GM18951 (cell line): Measurements from ENCODE around the gene KIAA1671.
"Not testable (repeated sequence)": the region's sequence is repeated elsewhere in the genome, so short reads cannot be mapped to it uniquely, and the experiment has no call there.

Source experiments
- POLR2A ChIP-seq: IDR thresholded peaks from 4 replicates; pipeline ENCODE4 v1.6.1; 2011; ENCODE audit warnings: mild to moderate bottlenecking; ENCODE audit not compliant: insufficient read length, insufficient read depth; ENCODE audit errors: extremely low read depth
- in situ Hi-C: fragments of 300-500 bp; cut with MboI; formaldehyde crosslinking; loops from one replicate; pipeline ENCODE4 v1.12.0; 2022; ENCODE audit warnings: low sequenced_read_pairs, mixed read lengths, inconsistent platforms; ENCODE audit not compliant: unreplicated experiment

Gene KIAA1671

DNA sequence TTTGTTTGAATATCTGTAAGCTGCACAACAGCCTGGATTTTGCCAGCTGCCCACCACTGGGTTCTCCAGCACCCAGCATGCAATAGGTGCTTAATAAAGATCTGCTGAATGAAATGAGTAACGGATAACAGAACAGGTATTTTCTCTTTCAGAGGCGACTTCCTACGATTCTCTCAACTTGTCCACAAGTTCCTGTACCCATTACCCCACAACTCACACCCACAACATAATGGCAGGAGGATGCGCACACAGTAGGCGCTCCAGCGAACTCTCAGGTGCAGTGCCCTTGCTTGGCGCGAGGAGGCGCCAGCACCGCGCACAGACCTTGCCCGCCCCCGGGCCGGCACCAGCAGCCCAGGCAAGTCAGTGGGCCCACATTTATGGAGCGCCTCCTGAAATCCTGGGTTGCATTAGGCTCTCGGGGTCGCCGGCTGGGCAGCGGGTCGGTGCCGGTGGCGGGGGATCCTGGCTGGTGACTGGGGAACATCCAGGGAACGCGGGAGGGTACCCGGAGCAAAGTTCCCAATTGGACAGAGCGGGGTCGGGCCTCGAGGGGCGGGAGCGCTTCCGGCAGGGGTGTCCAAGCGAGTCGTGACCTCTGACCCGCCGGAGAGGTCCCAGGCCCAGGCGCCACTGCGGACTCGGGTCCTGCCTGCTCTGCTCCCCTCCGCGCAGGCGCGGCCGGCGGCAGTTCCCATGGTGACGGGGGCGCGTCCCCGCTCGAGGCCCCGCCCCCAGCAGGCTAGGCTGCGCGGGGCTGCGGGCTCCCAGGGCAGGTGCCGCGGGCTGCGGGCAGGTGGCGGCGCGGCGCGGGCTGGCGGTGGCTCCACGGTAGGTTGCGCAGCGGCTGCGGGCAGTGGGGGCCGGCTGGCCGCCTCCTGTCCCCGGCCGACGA lies at the start of gene KIAA1671:
Gene KIAA1671 (plus strand): TSS at position 775 of the 895 bp plus-strand sequence. CDS start 75,284 bp downstream, outside the sequence.
- in situ Hi-C loops, result loop anchor here (10.0 kb wide), 1 partner anchor 93 kb away; no protein-coding TSS in a partner anchor
- TF ChIP-seq POLR2A, result no peak

DNA sequence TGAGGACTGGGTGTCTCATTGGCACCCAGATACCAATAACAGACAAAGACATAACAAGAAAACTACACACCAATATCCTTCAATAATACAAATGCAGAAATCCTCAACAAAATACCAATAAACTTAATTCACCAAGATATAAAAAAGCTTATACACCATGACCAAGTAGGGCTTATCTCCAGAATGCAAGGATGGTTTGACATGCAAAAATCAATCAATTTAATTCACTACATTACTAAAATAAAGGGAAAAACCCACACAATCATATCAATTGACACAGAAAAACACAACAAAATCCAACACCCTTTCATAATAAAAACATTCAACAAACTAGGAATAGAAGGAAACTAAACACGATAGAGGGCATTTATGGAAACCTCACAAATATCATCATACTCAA lies 46.6 kb upstream of the KIAA1671 start:
- in situ Hi-C loops, result no loop called here
- no peak for TF ChIP-seq POLR2A

DNA sequence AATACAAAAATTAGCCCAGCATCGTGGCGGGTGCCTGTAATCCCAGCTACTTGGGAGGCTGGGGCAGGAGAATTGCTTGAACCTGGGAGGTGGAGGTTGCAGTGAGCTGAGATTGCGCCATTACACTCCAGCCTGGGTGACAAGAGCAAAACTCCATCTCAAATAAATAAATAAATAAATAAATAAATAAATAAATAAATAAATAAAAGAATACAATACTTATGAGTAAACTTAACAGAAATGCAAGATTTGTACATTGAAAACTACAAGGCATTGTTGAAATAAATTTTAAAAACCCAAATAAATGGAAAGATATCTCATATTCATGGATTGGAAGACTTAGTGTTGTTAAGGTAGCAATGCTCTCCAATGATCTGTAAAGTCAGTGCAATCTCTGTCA lies 45.4 kb upstream of the KIAA1671 start:
- in situ Hi-C loops, result not testable (repeated sequence)

DNA sequence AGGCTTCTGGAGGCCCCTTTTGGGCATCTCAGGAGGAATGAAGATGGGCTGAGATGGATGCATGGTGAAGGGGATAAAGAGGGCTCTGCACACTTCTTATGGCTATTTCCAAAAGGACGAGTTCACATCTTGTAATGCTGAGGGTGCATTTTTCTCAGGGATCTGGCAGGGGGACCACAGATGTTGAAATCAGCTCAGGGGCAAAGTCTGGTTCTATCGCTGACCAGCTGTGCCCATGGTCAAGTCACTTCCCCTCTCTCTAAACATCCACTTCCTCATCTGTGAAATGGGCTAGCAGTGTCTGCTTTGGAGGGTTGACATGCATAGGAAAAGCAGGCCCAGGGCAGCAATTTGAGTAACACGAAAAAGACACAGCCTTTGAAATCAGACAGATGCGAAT lies 32.5 kb upstream of the KIAA1671 start:
- TF ChIP-seq POLR2A, result no peak
- in situ Hi-C loops, result no loop called here

DNA sequence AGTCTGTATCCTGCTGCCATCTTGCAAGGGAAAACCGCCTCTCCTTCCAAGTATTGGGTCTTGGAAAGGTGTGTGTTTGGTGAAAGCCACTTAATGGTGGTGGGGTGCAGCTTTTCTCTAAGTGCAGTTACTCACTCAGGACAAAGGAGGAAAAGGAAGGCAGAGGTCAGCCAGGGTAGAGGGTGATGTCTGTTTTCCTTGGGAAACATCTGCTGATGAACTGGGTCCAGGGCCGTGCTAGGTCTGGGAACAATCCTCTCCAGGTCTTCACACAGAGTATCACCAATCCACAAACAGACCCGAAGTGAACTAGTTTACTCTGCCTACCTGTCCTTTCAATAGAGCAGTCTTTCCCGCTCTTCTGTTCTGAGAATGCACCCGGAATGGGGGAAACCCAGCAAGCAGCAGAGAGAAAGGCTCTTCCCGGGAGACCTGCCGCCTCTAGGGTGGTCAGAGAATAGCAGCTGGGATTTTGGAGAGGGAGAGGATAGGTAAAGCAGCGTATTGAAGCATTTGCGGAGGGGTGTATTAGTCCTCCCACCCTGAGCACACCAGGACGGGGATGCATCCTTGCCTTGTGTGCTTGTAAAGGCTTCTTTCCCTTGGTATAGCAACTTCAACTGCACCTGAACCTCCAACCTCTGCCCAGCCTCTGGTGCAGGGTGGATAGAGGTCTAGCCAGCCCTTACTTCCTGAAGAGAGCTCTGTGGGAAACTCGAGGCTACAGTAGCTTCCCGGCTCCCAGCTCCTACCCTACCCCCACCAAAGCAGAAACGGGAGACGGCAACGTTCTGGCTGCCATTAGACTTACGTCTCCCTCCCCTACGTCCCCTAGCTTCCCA lies 26.7 kb upstream of the KIAA1671 start:
- in situ Hi-C loops, result no loop called here
- no peak for TF ChIP-seq POLR2A

DNA sequence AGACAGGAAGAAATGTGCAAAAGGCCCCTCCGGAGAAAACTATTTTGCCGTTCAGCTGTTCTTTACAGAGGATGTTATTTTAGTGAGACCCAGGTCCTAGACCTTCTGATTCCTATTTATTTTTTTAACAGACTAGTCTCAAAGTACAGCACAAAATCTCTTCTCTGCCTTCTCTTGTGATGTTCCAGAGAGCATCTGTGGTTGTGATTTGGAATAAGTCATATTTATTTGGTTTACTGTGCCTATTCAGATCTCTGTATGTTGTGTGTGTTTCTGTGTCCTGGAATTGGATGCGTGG lies 26.1 kb upstream of the KIAA1671 start:
- in situ Hi-C loops, result no loop called here
- TF ChIP-seq POLR2A, result no peak

DNA sequence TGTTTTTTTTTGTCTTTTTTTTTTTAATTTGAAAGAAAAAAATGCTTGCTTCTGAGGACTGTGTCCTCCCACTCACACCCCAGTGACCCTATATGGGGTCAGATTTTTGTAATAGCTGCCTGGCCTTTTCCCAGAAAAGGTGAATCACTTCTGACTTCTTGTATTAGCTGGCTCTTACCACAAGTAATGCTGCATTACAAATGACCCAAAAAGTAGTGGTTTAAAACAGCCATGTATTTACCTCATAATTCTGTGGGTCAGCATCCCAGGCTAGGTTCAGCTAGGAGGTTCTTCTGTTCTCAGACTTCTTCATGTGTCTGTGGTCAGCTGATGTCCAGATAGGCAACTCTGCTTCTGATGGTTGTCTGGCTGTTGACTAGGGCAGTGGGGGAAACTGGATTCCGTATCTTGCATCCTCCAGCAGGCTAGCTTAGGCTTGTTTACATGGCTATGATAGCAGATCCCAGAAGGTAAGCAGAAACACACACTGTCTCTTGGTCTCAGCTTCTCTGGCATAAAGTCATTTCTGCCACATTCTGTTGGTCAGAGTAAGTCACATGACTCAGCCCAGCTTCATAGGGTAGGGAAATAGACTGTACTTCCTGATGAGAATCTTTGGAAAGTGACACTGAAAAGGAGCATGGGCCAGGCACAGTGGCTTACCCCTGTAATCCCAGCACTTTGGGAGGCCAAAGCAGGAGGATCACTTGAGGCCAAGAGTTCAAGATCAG lies 25.5 kb upstream of the KIAA1671 start:
- in situ Hi-C loops, result no loop called here
- no peak for TF ChIP-seq POLR2A

DNA sequence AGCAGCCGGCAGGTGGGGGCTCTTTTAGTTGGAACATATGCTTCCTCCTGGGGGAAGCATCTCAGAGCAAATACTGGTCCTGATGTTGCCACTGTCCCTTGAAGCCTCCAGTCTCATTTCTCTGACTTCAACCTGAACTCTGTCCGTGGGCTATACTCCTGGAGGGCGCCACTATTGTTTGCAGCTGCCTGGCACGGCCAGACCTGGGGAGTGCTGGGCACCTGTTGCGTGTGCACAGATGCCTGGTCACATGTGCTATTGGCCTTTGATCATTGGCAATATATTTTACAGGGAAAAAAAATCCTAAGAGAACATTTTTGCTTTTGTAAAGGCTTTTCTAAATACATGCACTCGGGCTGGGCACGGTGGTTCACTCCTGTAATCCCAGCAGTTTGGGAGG lies 24.2 kb upstream of the KIAA1671 start:
- no peak for TF ChIP-seq POLR2A
- in situ Hi-C loops, result no loop called here

DNA sequence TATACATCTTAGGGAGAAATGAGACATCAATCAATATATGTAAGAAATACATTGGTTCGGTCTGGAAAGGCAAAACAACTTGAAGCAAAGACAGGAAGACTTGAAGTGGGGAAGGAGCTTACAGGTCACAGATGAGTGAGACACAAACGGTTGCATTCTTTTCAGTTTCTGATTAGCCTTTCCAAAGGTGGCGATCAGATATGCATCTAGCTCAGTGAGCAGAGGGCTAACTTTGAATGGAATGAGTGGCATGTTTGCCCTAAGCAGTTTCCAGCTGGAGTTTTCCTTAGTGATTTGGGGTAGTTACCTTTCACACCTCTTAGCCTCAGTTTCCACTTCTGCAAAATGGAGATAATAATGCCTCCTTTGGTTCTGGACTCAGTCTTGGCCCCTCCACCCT lies 21.8 kb upstream of the KIAA1671 start:
- TF ChIP-seq POLR2A, result no peak
- in situ Hi-C loops, result no loop called here

DNA sequence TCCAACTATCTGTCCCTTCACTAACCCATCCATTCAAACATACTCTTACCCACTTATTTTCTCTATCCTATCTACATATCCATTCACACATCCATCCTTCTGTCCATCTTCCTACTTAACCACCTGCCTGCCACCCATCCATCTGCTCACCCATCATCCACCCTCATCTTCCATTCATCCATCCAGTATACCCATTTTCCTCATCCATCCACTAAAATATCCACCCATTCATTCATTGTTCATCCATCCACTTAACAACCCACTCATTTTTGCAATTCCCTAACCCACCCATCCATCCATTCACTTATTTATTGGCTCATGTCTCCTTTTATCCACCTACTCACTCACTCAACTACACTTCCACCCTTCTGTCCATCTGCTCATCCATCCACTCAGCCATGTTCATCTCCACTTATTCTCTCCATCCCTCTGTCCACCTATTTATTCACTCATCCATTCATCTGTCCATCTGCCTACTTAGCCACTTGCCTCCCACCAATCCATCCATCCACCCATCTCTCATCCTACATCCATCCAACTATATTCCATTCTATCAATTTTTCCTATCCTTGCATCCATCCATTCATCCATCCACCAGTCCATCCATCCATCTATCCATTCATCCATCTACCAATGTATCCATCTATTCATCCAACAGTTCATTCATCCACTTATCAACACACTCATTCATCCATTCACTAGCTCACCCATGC lies 16.6 kb upstream of the KIAA1671 start:
- in situ Hi-C loops, result no loop called here
- no peak for TF ChIP-seq POLR2A

DNA sequence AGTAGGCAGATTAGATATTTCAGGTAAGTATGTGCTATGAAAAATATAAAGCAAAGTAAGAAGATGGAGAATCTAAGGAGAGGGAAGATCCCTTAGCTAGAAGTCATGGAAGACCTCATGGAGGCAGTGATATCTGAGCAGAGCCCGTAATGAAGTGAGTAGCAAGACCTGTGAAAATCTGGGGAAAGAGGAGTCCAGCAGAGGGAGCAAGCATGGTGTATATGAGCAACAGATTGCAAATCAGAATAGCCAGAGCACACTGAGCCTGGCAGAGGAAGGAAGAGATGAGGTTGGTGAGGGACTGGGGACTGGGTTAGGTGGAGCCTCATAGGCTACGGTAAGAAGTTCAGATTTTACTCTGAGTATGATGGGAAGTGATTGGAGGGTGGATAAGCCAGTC lies 15.4 kb upstream of the KIAA1671 start:
- in situ Hi-C loops, result no loop called here
- TF ChIP-seq POLR2A, result no peak

DNA sequence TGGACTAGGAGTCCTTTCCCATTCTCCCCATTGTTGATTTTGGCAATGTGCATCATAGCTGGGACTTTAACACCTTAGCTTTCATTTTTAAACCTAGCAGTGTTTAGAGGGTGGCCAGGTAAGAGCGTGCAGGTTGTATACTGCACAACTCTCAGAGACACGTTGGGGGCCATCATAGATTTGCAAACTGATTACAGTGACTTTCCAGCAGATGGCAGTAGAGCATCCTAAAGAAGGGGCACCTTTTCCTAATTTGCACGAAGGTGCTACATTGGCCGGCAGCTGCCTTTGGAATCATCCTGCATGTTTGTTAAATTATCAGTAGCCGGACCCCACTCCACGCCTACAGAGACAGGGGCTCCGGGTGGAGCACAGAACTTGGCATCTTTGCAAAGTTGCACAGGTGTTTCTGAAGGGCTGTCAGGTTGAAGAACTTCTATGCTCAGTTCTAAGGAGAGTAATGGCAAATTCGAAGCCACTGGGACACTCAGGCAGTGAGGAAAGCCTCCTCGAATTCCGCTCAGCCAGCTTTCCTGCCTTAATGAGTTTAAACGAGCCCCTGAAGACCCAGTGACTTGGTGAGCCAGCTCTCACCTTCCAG lies 13.7 kb upstream of the KIAA1671 start:
- no peak for TF ChIP-seq POLR2A
- in situ Hi-C loops, result no loop called here
